ENCODE data around the gene CEP135. TPM values are rescaled to one million over a fixed set of nuclear protein-coding genes. Genes with fewer than 3 reads are reported as not detected.

The CEP135 gene
- total RNA-seq, 2 experiments from 2014 or later: 15.5 to 16.8 TPM

DNA sequence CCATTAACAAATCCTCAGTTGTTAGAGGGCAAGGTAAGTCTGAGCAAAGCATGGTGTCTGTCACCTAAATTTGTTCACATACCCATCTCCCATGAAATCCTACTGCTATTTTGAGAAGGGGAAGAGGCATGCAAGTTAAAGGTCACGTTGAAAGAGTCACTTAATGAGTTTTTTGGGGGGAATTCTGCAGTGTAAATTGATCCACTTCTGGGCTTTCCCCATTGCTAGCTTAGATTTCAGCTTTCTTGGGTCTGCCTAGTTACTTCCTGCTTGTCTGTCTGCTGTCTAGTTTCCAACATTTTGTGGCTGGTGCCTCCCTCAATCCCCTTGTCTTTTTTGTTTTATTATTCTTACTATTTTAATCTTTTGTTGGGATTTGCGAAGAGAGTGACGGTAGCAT, 32.0 kb downstream of the CEP135 start:
- CTCF ChIA-PET: interaction anchor here (0.9 kb wide), 1 partner anchor 32 kb away, joined by 3 read pairs; no protein-coding TSS in a partner anchor

DNA sequence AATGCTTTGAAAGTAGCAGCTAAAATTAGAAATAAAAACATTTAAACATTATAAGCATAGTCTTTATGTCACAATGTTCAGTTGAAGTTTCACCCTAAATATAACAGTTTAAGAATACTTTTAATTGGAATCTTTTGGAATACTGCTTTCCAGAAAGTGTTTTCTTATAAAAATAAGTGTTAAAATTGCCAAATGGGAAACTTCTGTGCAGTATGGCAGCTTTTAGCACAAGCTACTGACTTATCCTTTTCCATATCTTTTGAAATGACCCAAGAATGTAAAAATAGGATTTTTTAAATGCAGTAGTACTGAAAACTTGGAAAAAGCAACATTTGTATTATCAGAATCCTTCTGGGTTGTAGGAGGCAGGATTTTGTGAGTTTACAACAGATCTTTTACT, 34.2 kb downstream of the CEP135 start:
- no peak overlapping the region for H3K27ac Mint-ChIP-seq
- H3K4me3 Mint-ChIP-seq: no peak overlapping the region
- DNase-seq: no peak
- H3K9me3 Mint-ChIP-seq: no peaks in the 10 kb centered on the region
- H3K4me1 Mint-ChIP-seq (ENCODE audit: low read depth): no peaks in the 10 kb centered on the region
- peaks cover 38% of the 10 kb centered on the region for H3K36me3 Mint-ChIP-seq
- H3K27me3 Mint-ChIP-seq: no peaks in the 10 kb centered on the region
- ChIA-PET POLR2A (no interaction called here), CTCF (no interaction called here)
- intact Hi-C loops (cut with micrococcal nuclease): no loop called here

More for the DNA sequence above, 32.0 kb downstream of the CEP135 start:
- no peak for DNase-seq
- Mint-ChIP-seq H3K4me3 (no peak overlapping the region), H3K36me3 (peaks cover 30% of the 10 kb centered on the region), H3K9me3 (no peaks in the 10 kb centered on the region), H3K4me1 (ENCODE audit: low read depth) (no peaks in the 10 kb centered on the region), H3K27me3 (no peaks in the 10 kb centered on the region), H3K27ac (no peak overlapping the region)
- intact Hi-C loops (cut with micrococcal nuclease): no loop called here
- POLR2A ChIA-PET: no interaction called here

DNA sequence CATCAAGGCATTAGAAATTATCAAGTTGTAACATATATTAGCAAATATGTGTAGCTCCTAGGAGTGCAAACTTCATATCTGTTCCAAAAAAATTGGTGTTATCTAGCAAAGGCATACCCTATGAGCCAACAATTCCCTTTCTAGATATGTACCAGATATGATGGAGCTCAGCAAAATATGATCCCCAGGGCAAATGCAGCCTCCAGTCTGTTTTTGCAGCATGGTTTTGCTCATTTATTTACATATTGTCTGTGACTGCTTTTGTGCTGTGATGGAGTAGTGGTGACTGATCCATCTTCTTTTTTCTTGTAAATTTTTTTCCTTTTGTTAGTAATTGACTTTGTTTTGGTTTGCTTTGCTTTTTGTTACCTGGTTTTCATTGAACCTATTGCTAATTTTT, 41.0 kb downstream of the CEP135 start:
- peaks cover 26% of the 10 kb centered on the region for H3K4me1 Mint-ChIP-seq (ENCODE audit: low read depth)
- no peaks in the 10 kb centered on the region for H3K27me3 Mint-ChIP-seq
- no peak overlapping the region for H3K27ac Mint-ChIP-seq
- no peaks in the 10 kb centered on the region for H3K9me3 Mint-ChIP-seq
- CTCF ChIA-PET: interaction anchor here (0.7 kb wide), 1 partner anchor 20 kb away, joined by 3 read pairs; no protein-coding TSS in a partner anchor
- no peak for DNase-seq
- no peak overlapping the region for H3K4me3 Mint-ChIP-seq
- H3K36me3 Mint-ChIP-seq: peaks cover 28% of the 10 kb centered on the region
- intact Hi-C loops (cut with micrococcal nuclease): no loop called here
- POLR2A ChIA-PET: interaction anchor here (0.6 kb wide), 1 partner anchor 474 kb away, joined by 3 read pairs; no protein-coding TSS in a partner anchor

DNA sequence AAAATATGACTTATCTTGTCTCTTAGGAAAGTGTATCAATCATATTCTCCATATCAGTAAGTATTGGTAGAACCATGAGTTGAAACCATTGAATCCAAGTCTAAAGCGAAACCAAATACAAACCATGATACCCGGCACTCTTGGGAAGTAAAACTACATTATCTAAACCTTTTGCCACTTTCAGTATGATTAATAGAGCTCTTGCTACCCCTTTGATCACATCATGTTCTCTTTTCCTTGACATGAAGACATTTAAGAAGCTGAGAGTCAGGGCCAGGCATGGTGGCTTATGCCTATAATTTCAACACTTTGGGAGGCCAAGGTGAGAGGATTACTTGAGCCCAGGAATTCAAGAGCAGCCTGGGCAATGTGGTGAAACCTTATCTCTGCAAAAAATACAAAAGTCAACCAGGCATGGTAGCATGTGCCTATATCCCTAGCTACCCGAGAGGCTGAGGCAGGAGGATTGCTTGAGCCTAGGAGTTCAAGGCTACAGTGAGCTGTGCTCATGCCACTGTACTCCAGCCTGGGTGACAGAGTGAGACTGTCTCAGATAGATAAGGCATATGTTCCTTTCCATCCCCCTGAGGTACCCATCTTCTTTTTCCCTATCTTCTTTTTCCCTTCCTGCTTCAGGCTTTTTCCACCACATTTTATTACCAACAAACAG, 45.4 kb downstream of the CEP135 start:
- peaks cover 43% of the 10 kb centered on the region for H3K36me3 Mint-ChIP-seq
- H3K27me3 Mint-ChIP-seq: no peaks in the 10 kb centered on the region
- H3K27ac Mint-ChIP-seq: no peak overlapping the region
- POLR2A ChIA-PET: interaction anchor here (0.6 to 1.0 kb wide), 3 partner anchors 14 to 393 kb away, joined by 3 read pairs; partner anchors contain the start of gene AASDH
- no peaks in the 10 kb centered on the region for H3K9me3 Mint-ChIP-seq
- H3K4me1 Mint-ChIP-seq (ENCODE audit: low read depth): peaks cover 28% of the 10 kb centered on the region
- CTCF ChIA-PET: interaction anchor here (0.7 kb wide), 1 partner anchor 599 kb away, joined by 3 read pairs; the partner anchor contains the start of gene TMEM165
- intact Hi-C loops (cut with micrococcal nuclease): loop anchor here (1.0 kb wide), 1 partner anchor 46 kb away; the partner anchor contains the start of gene CEP135
- H3K4me3 Mint-ChIP-seq: no peak overlapping the region
- DNase-seq: peak; percentile 20

DNA sequence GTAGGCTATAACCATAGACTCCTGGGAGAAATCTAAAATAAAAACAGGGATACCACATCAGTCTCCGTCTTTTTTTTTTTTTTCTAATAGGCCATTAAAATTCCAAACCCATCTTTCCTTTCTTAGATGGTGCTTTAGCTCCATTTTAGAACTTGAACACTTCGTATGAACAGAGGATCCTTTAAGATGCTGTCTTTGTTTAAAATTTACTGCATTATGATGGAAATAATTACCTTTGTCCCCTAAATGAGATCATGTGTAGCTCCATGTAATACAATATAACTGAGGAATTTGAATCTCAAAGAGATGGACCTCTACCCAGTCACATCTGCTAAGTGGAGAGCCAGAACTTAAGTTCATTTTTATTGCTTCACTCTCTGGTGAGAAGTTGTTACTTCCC, 47.9 kb downstream of the CEP135 start:
- CTCF ChIA-PET: interaction anchor here (0.6 kb wide), 1 partner anchor 49 kb away, joined by 3 read pairs; no protein-coding TSS in a partner anchor
- H3K4me3 Mint-ChIP-seq: no peak overlapping the region
- H3K36me3 Mint-ChIP-seq: peaks cover 62% of the 10 kb centered on the region
- H3K4me1 Mint-ChIP-seq (ENCODE audit: low read depth): peaks cover 31% of the 10 kb centered on the region
- no peak for DNase-seq
- no peaks in the 10 kb centered on the region for H3K27me3 Mint-ChIP-seq
- intact Hi-C loops (cut with micrococcal nuclease): loop anchor here (5.0 kb wide), 1 partner anchor 51 kb away; a partner anchor contains a TSS
- no peak overlapping the region for H3K27ac Mint-ChIP-seq
- POLR2A ChIA-PET: no interaction called here
- no peaks in the 10 kb centered on the region for H3K9me3 Mint-ChIP-seq

DNA sequence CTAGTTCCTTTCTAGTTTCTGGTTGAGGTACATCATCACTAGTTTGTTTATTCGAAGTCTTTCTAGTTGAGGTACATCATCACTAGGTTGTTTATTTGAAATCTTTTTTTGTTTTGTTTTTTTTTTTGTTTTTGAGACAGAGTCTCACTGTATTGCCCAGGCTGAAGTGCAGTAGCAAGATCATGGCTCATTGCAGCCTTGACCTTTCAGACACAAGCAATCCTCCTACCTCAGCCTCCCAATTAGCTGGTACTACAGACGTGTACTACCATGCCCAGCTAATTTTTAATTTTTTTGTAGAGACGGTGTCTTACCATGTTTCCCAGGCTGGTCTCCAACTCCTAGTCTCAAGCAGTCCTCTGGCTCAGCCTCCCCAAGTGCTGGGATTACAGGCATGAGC, 54.9 kb downstream of the CEP135 start:
- H3K36me3 Mint-ChIP-seq: peaks cover 76% of the 10 kb centered on the region
- H3K27me3 Mint-ChIP-seq: no peaks in the 10 kb centered on the region
- H3K9me3 Mint-ChIP-seq: peaks cover 5% of the 10 kb centered on the region
- no peak overlapping the region for H3K27ac Mint-ChIP-seq
- peaks cover 8% of the 10 kb centered on the region for H3K4me1 Mint-ChIP-seq (ENCODE audit: low read depth)
- CTCF ChIA-PET: no interaction called here
- intact Hi-C loops (cut with micrococcal nuclease): no loop called here
- H3K4me3 Mint-ChIP-seq: no peak overlapping the region
- no peak for DNase-seq
- POLR2A ChIA-PET: no interaction called here

DNA sequence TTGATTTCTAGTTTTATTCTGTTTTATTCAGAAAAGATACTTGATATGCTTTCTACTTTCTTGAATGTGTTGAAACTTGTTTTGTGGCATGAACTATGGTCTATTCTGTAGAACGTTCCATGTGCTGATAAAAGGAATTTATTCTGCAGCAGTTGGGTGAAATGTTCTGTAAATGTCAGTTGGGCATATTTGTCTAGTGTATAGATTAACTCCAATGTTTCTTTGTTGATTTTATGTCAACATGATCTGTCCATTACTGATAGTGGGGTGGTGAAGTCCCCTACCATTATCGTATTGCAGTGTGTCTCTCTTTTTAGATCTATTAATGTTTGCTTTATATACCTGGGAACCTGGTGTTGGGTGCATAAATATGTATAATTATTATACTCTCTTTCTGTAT, 55.5 kb downstream of the CEP135 start:
- Mint-ChIP-seq H3K36me3 (peaks cover 72% of the 10 kb centered on the region), H3K27ac (no peak overlapping the region), H3K4me1 (ENCODE audit: low read depth) (peaks cover 8% of the 10 kb centered on the region), H3K27me3 (no peaks in the 10 kb centered on the region), H3K4me3 (no peak overlapping the region), H3K9me3 (peaks cover 5% of the 10 kb centered on the region)
- DNase-seq: no peak
- intact Hi-C loops (cut with micrococcal nuclease): no loop called here
- ChIA-PET POLR2A (no interaction called here), CTCF (no interaction called here)

DNA sequence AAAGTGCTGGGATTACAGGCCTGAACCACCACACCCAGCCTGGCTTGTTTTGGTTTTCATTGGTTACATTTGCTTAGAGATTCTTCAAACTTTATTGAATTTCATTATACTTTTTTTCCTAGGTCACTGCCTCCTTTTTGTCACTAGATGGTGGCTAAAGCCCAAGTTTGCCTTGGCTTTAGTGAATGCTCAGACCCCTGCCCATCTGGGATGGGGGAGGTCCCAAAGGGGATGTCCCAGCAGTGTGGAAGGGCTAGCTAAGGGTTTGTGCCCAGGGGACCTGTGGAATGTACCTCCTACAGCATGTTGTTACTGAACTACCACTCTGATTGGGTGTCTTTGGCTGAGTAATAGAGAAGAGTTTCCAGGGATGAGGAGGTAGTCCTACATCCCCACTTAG, 58.4 kb downstream of the CEP135 start:
- Mint-ChIP-seq H3K4me3 (no peak overlapping the region), H3K27me3 (no peaks in the 10 kb centered on the region), H3K27ac (no peak overlapping the region), H3K9me3 (peaks cover under 1% of the 10 kb centered on the region), H3K4me1 (ENCODE audit: low read depth) (peaks cover 3% of the 10 kb centered on the region), H3K36me3 (peaks cover 55% of the 10 kb centered on the region)
- intact Hi-C loops (cut with micrococcal nuclease): no loop called here
- POLR2A ChIA-PET: no interaction called here
- CTCF ChIA-PET: no interaction called here
- no peak for DNase-seq

DNA sequence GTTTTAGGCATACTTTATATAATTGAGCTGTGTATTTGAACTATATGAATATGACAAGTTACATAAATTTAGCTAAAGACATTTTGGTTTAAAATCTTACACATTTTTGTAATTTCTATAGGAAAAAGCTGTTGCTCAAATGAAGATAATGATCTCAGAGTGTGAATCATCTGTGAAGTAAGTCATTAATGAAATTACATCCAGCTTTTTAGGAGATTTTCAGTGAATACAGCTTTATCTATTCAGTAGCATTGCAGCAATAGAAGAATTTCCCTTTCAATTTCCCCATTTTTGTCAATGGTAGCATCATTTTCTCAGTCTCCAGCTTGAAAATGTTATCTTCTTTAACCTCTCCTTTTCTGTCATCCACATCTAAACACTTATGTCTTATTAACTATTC, 59.5 kb downstream of the CEP135 start:
- Mint-ChIP-seq H3K4me3 (no peak overlapping the region), H3K27me3 (no peaks in the 10 kb centered on the region), H3K36me3 (peaks cover 54% of the 10 kb centered on the region), H3K4me1 (ENCODE audit: low read depth) (peaks cover 3% of the 10 kb centered on the region), H3K27ac (no peak overlapping the region), H3K9me3 (no peaks in the 10 kb centered on the region)
- intact Hi-C loops (cut with micrococcal nuclease): no loop called here
- ChIA-PET POLR2A (interaction anchor here (1.0 kb wide), 1 partner anchor 14 kb away, joined by 3 read pairs; no protein-coding TSS in a partner anchor), CTCF (no interaction called here)
- DNase-seq: no peak

DNA sequence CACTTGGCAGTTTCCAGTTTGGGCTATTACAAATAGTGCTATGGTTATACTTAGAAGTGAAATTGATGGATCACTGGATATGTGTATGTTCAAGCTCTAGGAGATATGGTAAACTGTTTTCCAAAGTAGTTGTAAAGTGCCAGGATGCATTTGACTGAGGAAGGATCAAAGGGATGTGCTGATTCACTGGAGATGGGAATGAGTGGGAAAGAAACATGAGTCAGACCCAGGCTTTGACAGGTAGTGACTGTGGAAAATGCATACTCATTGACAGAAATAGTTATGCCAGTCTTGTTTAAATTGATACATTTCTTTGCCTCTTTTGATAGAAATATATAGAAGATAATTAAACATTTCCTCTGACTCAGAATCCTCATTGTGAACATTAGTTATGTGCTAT, 77.9 kb downstream of the CEP135 start:
- intact Hi-C loops (cut with micrococcal nuclease): no loop called here
- no peak overlapping the region for H3K4me3 Mint-ChIP-seq

DNA sequence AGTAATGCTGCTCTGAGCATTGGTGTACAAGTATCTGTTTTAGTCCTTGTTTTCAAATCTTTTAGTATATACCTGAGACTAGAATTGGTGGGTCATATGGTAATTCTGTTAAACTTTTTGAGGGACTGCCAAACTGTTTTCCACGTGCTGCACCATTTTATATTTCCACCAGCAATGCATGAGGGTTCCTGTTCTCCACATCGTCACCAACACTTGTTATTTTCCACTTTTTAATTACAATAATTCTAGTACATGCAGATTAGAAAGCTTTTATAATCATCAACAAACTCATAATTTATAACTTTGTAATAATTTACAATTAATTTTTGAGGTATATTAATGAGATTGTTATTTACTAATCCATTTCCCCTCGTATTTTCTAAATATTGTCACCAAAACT, 79.4 kb downstream of the CEP135 start:
- DNase-seq: no peak
- CTCF ChIA-PET: no interaction called here
- no peaks in the 10 kb centered on the region for H3K4me1 Mint-ChIP-seq (ENCODE audit: low read depth)
- POLR2A ChIA-PET: no interaction called here
- no peak overlapping the region for H3K27ac Mint-ChIP-seq
- no peak overlapping the region for H3K4me3 Mint-ChIP-seq
- peaks cover 41% of the 10 kb centered on the region for H3K36me3 Mint-ChIP-seq
- no peaks in the 10 kb centered on the region for H3K27me3 Mint-ChIP-seq
- H3K9me3 Mint-ChIP-seq: peaks cover 3% of the 10 kb centered on the region
- intact Hi-C loops (cut with micrococcal nuclease): no loop called here

More for the DNA sequence above, 77.9 kb downstream of the CEP135 start:
- Mint-ChIP-seq H3K27me3 (no peaks in the 10 kb centered on the region), H3K4me1 (ENCODE audit: low read depth) (no peaks in the 10 kb centered on the region), H3K27ac (no peak overlapping the region), H3K9me3 (peaks cover 3% of the 10 kb centered on the region), H3K36me3 (peaks cover 47% of the 10 kb centered on the region)
- no peak for DNase-seq
- CTCF ChIA-PET: no interaction called here
- POLR2A ChIA-PET: no interaction called here

DNA sequence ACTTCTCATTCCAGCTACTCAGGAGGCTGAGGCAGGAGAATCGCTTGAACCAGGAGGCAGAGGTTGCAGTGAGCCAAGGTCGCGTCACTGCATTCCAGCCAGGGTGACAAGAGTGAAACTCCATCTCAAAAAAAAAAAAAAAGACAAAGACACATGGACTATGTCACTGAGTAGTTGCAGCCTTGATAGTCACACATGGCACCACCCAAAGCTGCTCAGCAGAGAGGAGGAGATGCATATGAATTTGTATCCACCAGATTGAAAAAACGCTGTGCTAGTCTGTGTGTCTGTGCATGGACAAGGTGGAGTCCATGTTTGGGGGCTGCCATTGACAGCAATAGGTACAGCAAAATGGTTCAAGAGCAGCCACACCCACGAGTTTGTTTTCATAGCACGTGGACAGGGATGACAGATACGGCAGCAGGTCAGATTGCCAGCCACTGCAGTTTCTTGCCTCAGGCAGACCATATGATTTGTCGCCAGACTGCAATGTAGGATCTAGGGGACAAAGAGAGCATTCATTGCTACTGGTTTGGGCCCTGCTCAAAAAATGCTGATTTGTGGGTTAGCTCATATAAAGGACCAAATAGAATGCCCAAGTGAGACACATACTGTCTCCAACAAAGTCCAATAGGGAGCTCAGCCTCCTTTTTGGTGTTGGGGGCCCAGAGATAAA, 89.9 kb downstream of the CEP135 start:
- DNase-seq: no peak
- POLR2A ChIA-PET: no interaction called here
- H3K27ac Mint-ChIP-seq: no peak overlapping the region
- CTCF ChIA-PET: no interaction called here
- H3K4me1 Mint-ChIP-seq (ENCODE audit: low read depth): no peaks in the 10 kb centered on the region
- H3K27me3 Mint-ChIP-seq: peaks cover 13% of the 10 kb centered on the region
- H3K36me3 Mint-ChIP-seq: no peaks in the 10 kb centered on the region
- no peaks in the 10 kb centered on the region for H3K9me3 Mint-ChIP-seq
- no peak overlapping the region for H3K4me3 Mint-ChIP-seq
- intact Hi-C loops (cut with micrococcal nuclease): no loop called here

DNA sequence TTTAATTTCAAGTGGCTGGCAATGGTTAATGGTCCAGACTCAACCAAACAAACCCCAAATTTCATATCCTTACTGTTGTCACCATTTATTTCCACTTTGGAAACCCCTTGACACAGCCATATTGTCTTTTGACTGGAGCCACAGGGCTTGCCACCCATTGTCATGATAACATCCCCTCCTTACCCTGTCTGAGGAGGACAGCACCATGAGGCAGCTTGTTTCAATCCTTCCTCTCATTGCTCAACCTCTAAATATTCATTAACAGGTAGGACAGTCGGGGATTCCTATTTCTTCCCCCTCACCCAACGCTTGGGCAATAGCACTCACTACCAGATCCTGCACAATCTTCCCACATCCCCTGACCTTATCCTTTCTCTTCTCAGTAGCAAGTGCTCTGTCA, 92.1 kb downstream of the CEP135 start:
- Mint-ChIP-seq H3K4me1 (ENCODE audit: low read depth) (no peaks in the 10 kb centered on the region), H3K4me3 (no peak overlapping the region), H3K27me3 (peaks cover 18% of the 10 kb centered on the region), H3K36me3 (no peaks in the 10 kb centered on the region), H3K9me3 (no peaks in the 10 kb centered on the region), H3K27ac (no peak overlapping the region)
- POLR2A ChIA-PET: no interaction called here
- intact Hi-C loops (cut with micrococcal nuclease): no loop called here
- DNase-seq: no peak
- CTCF ChIA-PET: no interaction called here

All from activated CD4-positive, alpha-beta memory T cell treated with anti-CD3 and anti-CD28 coated beads for 36 hours (primary cell).